GM12801 (cell line): ENCODE measurements around the gene SND1.

Experiments
- TF ChIP-seq, protein P1 (sequence below): IDR thresholded peaks from one replicate; pipeline ENCODE4 v1.5.1; 2011; ENCODE audit warnings: control low read depth; ENCODE audit not compliant: insufficient read length; ENCODE audit errors: extremely low read depth

The SND1 gene

DNA sequence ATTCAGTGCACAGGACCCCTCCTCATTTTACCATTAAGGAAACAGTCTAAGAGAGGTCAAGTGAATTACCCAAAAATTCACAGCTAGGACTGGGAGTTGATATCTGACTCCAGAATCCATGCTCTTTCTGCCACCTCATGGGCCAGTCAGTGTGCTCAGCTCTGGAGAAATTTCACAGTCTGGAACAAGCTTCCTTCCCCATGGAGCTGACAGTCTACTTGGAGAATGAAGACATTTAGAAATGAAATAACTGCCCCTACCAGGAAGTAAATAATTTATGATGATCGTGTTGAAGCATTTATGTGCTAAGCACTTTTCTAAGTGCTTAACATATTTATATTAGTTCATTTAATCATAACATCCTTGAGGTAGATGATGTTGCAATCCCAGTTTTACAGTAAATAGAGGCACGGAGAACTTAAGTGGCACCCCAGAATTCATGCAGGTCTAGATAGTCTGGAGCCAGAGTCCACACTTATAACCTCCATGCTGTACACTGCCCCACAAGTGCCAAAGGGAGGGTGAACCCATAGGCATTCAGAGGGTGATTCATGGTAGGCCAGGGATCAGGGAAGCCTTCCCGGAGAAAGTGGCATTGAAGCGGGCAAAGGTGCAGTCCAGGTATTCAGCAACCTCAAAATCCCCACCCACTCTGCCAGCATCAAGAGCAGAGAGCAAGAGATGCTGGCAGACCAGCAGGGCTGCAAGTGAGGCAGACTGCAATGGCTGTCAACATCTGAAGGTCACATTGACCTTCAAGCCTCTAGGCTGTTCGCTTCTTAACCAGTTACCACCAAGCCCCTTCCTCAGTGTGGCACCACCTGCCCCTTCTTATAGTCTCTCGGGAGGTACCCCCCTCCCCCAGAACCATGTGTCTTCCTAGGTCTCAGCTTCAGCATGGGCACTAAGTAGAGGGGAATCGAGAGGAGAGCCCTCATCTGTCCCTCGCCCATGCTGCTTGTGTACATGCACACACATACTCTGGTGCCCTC is 417.7 kb downstream of the SND1 start:
- TF ChIP-seq, protein P1, sequence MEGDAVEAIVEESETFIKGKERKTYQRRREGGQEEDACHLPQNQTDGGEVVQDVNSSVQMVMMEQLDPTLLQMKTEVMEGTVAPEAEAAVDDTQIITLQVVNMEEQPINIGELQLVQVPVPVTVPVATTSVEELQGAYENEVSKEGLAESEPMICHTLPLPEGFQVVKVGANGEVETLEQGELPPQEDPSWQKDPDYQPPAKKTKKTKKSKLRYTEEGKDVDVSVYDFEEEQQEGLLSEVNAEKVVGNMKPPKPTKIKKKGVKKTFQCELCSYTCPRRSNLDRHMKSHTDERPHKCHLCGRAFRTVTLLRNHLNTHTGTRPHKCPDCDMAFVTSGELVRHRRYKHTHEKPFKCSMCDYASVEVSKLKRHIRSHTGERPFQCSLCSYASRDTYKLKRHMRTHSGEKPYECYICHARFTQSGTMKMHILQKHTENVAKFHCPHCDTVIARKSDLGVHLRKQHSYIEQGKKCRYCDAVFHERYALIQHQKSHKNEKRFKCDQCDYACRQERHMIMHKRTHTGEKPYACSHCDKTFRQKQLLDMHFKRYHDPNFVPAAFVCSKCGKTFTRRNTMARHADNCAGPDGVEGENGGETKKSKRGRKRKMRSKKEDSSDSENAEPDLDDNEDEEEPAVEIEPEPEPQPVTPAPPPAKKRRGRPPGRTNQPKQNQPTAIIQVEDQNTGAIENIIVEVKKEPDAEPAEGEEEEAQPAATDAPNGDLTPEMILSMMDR: no peak

DNA sequence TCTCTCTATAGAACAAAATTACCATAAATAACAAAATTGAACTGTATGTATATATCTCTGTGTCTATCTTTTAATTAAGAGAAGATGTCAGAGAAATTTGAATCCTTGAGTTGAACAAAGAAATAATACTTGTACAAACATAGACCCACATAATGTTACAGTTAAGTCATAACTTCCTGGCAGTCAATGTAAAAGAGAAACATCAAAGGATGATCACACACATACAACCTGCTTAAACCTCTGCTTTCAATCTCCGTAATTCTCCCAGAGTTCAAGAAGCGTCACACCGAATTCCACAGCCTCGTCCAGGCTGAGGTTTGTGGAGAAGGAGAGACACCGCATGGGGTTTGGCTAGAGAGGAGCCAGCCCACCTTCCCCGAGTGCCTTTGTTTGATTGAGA is 419.4 kb downstream of the SND1 start:
- TF ChIP-seq, protein P1: no peak

DNA sequence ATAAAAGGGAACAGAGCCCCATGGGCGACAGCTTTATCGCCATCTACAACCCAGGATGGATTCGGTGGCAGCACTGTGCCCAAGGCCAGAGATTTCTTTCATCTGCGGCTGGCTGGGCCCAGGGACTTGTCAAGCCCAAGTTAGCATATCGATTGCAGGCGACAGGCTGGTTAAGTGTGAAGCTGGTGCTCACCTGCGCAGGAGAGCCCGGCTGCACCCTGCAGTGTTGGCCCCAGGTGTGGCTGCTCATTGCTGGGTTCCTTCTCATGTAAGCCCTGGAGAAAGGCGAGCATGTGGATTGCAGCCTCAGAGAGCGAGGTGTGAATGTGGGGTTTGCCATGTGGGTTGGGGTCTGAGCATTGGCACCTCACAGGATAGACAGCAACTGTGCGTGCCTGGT is 419.8 kb downstream of the SND1 start:
- TF ChIP-seq, protein P1: no peak

DNA sequence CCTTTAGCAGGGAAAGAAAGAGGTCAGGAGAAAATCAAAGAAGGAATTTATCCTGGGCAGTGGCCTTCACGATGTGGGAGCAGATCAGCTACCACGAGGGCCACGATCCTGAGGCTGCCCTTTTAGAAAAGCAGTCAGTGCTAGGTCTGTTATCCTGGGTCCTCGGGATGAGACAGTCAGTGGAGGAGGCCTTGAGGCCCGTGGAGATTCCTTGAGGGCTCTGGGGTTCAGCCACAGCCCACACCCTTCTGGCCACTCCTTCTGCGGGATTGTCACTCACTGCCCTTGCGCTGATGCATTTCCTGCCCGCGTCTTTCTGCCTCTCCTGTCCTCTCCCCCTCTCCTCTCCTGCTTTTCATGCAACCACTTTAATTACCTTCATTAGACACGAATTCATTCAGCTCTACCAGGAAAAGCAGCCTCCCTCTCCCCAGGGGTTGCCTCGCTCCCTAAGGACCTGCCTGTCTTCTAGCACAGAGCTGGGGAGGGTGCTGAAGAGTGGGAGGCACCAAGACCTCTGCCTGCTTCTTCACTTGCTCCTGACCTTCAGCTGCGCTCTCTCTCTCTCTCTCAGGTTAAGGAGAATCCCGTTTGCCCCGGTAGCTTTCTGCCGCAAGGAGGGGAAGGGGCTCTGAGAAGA is 421.8 kb downstream of the SND1 start:
- TF ChIP-seq, protein P1: no peak

DNA sequence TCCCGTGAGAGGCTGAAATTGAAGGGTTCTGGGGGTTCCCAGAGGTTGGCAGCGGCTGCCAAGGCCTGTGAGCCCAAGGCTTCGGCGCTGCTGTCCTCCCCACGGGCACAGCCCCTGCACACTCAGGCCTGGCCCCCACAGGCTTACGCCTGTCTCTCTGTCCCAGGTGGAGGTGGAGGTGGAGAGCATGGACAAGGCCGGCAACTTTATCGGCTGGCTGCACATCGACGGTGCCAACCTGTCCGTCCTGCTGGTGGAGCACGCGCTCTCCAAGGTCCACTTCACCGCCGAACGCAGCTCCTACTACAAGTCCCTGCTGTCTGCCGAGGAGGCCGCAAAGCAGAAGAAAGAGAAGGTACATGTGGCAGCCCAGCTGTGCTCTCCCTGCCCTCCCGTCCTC is 422.3 kb downstream of the SND1 start:
- TF ChIP-seq, protein P1: no peak

DNA sequence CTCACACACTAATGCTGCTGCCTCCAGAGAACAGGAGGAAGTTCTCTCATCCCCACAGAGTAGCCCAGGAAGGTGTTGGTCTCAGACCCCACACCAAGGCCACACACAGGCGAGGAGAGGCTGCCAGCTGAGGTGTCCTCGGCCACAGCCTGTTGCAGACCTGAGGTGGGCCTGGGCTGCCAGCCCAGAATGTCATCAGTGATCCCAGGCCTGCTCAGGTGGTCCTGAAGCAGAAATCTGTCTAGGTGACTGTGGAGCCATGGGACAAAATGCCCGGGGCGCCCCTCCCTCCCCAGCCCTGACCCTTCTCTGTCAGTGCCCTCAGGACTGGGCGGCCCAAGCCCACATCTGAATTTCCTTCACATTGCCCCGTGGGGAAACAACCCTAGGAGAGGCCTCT is 422.7 kb downstream of the SND1 start:
- TF ChIP-seq, protein P1: no peak

DNA sequence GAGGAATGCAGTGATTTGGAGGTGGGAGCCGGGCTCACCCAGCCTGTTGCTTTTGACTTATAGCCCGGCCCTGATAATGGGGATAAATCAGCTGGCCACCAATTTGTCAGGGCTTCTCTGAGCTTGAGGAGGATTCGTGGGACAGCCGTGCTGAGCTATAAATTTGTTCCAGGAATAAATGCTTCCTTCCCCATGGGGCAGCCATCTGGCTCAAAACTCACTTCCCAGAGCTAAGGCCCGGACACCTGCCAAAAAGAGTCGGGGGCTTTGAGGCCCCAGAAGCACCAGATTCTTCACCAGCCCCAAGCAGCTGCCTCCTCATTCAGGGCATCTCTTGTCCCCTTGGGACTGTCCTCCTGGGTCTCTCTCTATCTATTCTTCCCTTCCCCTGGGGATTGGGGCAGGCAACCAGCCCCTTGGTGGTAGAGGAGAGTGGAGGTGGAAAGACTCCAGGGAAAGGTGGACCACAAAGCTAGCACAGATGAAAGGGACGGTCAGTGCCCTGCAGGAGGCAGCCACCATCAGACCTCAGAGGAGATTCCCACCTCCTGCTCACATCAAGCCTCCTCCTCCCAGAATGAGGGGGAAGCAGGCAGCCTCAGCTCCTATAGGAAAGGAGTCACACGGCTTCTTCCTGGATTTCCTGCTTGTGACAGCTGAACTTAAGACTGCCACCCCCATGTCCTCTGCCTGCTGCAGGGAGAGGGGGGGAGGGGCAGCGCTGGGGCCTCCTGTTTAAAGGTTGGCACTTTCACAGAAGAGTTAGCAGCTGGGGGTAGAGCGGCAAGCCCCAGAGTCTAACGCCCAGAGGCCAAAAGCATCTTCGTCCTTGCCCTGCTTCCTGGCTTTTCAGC is 423.5 kb downstream of the SND1 start:
- TF ChIP-seq, protein P1: no peak
